Neural crest cell (in vitro differentiated cells): ENCODE data around the gene PRKN. TPM values are rescaled to one million over a fixed set of nuclear protein-coding genes. Genes with fewer than 3 reads are reported as not detected.

ENCODE experiments used
- DNase-seq: peaks from one replicate; pipeline ENCODE4 v3.0.0; 2021; ENCODE audit warnings: low read depth, mixed read lengths, low spot score
- H3K27ac Mint-ChIP-seq: one replicate; pipeline ENCODE4 v1.8.0; 2021; ENCODE audit warnings: mild to moderate bottlenecking, mixed read lengths; ENCODE audit not compliant: unreplicated experiment
- H3K27me3 Mint-ChIP-seq: 2 replicates; pipeline ENCODE4 v1.8.0; 2021; ENCODE audit warnings: low read depth, mild to moderate bottlenecking, mixed read lengths
- H3K36me3 Mint-ChIP-seq: 2 replicates; pipeline ENCODE4 v1.8.0; 2021; ENCODE audit warnings: low read depth, mild to moderate bottlenecking, mixed read lengths
- H3K4me1 Mint-ChIP-seq: 2 replicates; pipeline ENCODE4 v1.8.0; 2021; ENCODE audit warnings: mixed read lengths
- H3K4me3 Mint-ChIP-seq: one replicate; pipeline ENCODE4 v1.8.0; 2021; ENCODE audit warnings: mild to moderate bottlenecking, mixed read lengths
- H3K9me3 Mint-ChIP-seq: 2 replicates; pipeline ENCODE4 v1.8.0; 2021; ENCODE audit warnings: mixed read lengths
- CTCF ChIP-seq: fragments of 200-600 bp; sonication (generic); conservative IDR thresholded peaks from 2 replicates; pipeline ENCODE4 v1.5.0; 2021; ENCODE audit warnings: antibody characterized with exemption, mild to moderate bottlenecking
- total RNA-seq: library from RNA; stranded (reverse); gene quantifications from 2 replicates; pipeline ENCODE4 v1.2.1, GENCODE V29; 2021

Gene PRKN
- total RNA-seq, 1 donor from 2014 or later = 3.2 TPM

- H3K9me3 Mint-ChIP-seq = no peaks in the 10 kb centered on the region
- no peak overlapping the region for H3K27ac Mint-ChIP-seq
- no peaks in the 10 kb centered on the region for H3K27me3 Mint-ChIP-seq
- no peaks in the 10 kb centered on the region for H3K36me3 Mint-ChIP-seq
- DNase-seq = no peak
- TF ChIP-seq CTCF = no peak
- H3K4me1 Mint-ChIP-seq = no peaks in the 10 kb centered on the region
- H3K4me3 Mint-ChIP-seq = no peak overlapping the region
These were observed 354.4 kb downstream of the PRKN start for GRCh38 chr6:162373192-162373591.

GRCh38 chr6:162372106-162372505, 355.5 kb downstream of the PRKN start:
- no peaks in the 10 kb centered on the region for H3K9me3 Mint-ChIP-seq
- H3K27me3 Mint-ChIP-seq = no peaks in the 10 kb centered on the region
- DNase-seq = no peak
- H3K27ac Mint-ChIP-seq = no peak overlapping the region
- H3K4me3 Mint-ChIP-seq = no peak overlapping the region
- no peaks in the 10 kb centered on the region for H3K36me3 Mint-ChIP-seq
- H3K4me1 Mint-ChIP-seq = no peaks in the 10 kb centered on the region
- no peak for TF ChIP-seq CTCF

GRCh38 chr6:162371121-162371520, 356.4 kb downstream of the PRKN start:
- no peak overlapping the region for H3K27ac Mint-ChIP-seq
- H3K9me3 Mint-ChIP-seq = no peaks in the 10 kb centered on the region
- H3K4me1 Mint-ChIP-seq = no peaks in the 10 kb centered on the region
- TF ChIP-seq CTCF = no peak
- H3K4me3 Mint-ChIP-seq = no peak overlapping the region
- DNase-seq = no peak
- no peaks in the 10 kb centered on the region for H3K36me3 Mint-ChIP-seq
- H3K27me3 Mint-ChIP-seq = no peaks in the 10 kb centered on the region

GRCh38 chr6:162369091-162369490, 358.5 kb downstream of the PRKN start:
- no peak overlapping the region for H3K27ac Mint-ChIP-seq
- DNase-seq = no peak

GRCh38 chr6:162364488-162364887, 363.1 kb downstream of the PRKN start:
- H3K4me3 Mint-ChIP-seq = no peak overlapping the region
- no peaks in the 10 kb centered on the region for H3K4me1 Mint-ChIP-seq
- no peaks in the 10 kb centered on the region for H3K9me3 Mint-ChIP-seq
- no peak for DNase-seq
- no peaks in the 10 kb centered on the region for H3K27me3 Mint-ChIP-seq
- no peak for TF ChIP-seq CTCF
- H3K27ac Mint-ChIP-seq = no peak overlapping the region
- no peaks in the 10 kb centered on the region for H3K36me3 Mint-ChIP-seq

More at GRCh38 chr6:162369091-162369490, 358.5 kb downstream of the PRKN start:
- no peaks in the 10 kb centered on the region for H3K27me3 Mint-ChIP-seq
- H3K4me3 Mint-ChIP-seq = no peak overlapping the region
- TF ChIP-seq CTCF = no peak
- H3K36me3 Mint-ChIP-seq = no peaks in the 10 kb centered on the region
- no peaks in the 10 kb centered on the region for H3K9me3 Mint-ChIP-seq
- no peaks in the 10 kb centered on the region for H3K4me1 Mint-ChIP-seq

- Mint-ChIP-seq H3K27ac (no peak overlapping the region), H3K36me3 (no peaks in the 10 kb centered on the region), H3K4me3 (no peak overlapping the region), H3K27me3 (no peaks in the 10 kb centered on the region), H3K4me1 (no peaks in the 10 kb centered on the region), H3K9me3 (no peaks in the 10 kb centered on the region)
- TF ChIP-seq CTCF = no peak
- DNase-seq = no peak
These were observed 363.8 kb downstream of the PRKN start for GRCh38 chr6:162363757-162364156.
